GM18951 (cell line): Measurements from ENCODE around the gene GPR42.
A peak's percentile ranks its signal among the peaks of the same experiment; 100 is the strongest.

Experiments used
- POLR2A ChIP-seq: IDR thresholded peaks from 4 replicates; pipeline ENCODE4 v1.6.1; 2011; ENCODE audit warnings: mild to moderate bottlenecking; ENCODE audit not compliant: insufficient read length, insufficient read depth; ENCODE audit errors: extremely low read depth
- in situ Hi-C: fragments of 300-500 bp; cut with MboI; formaldehyde crosslinking; loops from one replicate; pipeline ENCODE4 v1.12.0; 2022; ENCODE audit warnings: low sequenced_read_pairs, mixed read lengths, inconsistent platforms; ENCODE audit not compliant: unreplicated experiment

GPR42 gene

GRCh38 chr19:35337984-35338296 is 32.9 kb upstream of the GPR42 start:
- TF ChIP-seq POLR2A = no peak
- in situ Hi-C loops = no loop called here

GRCh38 chr19:35340431-35340830 is 30.4 kb upstream of the GPR42 start:
- in situ Hi-C loops = no loop called here
- TF ChIP-seq POLR2A = no peak

GRCh38 chr19:35341006-35341405 is 29.9 kb upstream of the GPR42 start:
- in situ Hi-C loops = no loop called here
- TF ChIP-seq POLR2A = no peak

GRCh38 chr19:35341565-35342225 is 29.2 kb upstream of the GPR42 start:
- no peak for TF ChIP-seq POLR2A
- in situ Hi-C loops = no loop called here

- in situ Hi-C loops = no loop called here
- TF ChIP-seq POLR2A = no peak
Measured at GRCh38 chr19:35342430-35342829, 28.4 kb upstream of the GPR42 start.

- in situ Hi-C loops = no loop called here
Measured at GRCh38 chr19:35344511-35345031, 26.3 kb upstream of the GPR42 start.

GRCh38 chr19:35345671-35346111 is 25.2 kb upstream of the GPR42 start:
- in situ Hi-C loops = no loop called here
- no peak for TF ChIP-seq POLR2A

More at GRCh38 chr19:35344511-35345031, 26.3 kb upstream of the GPR42 start:
- TF ChIP-seq POLR2A = peak; percentile 19

- in situ Hi-C loops = no loop called here
- TF ChIP-seq POLR2A = no peak
Measured at GRCh38 chr19:35346193-35347052, 24.4 kb upstream of the GPR42 start.

GRCh38 chr19:35347171-35347929 is 23.5 kb upstream of the GPR42 start, which contains the start of gene FFAR1:
FFAR1 (plus strand) TSS chr19:35347902; CDS start chr19:35351552, 3,650 bp downstream.
- in situ Hi-C loops = no loop called here
- TF ChIP-seq POLR2A = peak; percentile 51

- in situ Hi-C loops = no loop called here
Measured at GRCh38 chr19:35347930-35348298, 23.0 kb upstream of the GPR42 start.

GRCh38 chr19:35348911-35349611 is 21.8 kb upstream of the GPR42 start:
- in situ Hi-C loops = no loop called here
- no peak for TF ChIP-seq POLR2A

More at GRCh38 chr19:35347930-35348298, 23.0 kb upstream of the GPR42 start:
- TF ChIP-seq POLR2A = no peak
